ENCODE results near the gene GALNT10. TPM values are rescaled to one million over a fixed set of nuclear protein-coding genes. Genes with fewer than 3 reads are reported as not detected.

Gene GALNT10
- polyA plus RNA-seq, 1 of the 3 experiments (the other 2 are of a cell fraction), result 56.3 TPM

- no peak for TF ChIP-seq USF1 (IDR thresholded peaks at IDR 0.05; ENCODE audit: borderline replicate concordance, low read depth)
- TF ChIP-seq EZH2phosphoT487 (IDR thresholded peaks at IDR 0.05; ENCODE audit: borderline replicate concordance, low read depth), result no peak
These were observed 10.7 kb downstream of the GALNT10 start (continued) for GRCh38 chr5:154201108-154201769.

GRCh38 chr5:154202379-154203260 lies 12.1 kb downstream of the GALNT10 start:
- Histone ChIP-seq H3F3A (replicated peaks; ENCODE audit: insufficient read depth) (peaks cover 6% of the 10 kb centered on the region), H3K36me3 (replicated peaks in 1 of 2; ENCODE audit: control insufficient read depth in 1 of 2, insufficient read depth in 2 of 2, low read length in 1 of 2) (peaks cover 16 to 19% of the 10 kb centered on the region in 2 experiments), H3K27ac (ENCODE audit: low read depth in 2 of 2, low read length in 1 of 2) (no peak overlapping the region), H2AFZ (ENCODE audit: low read depth) (no peak overlapping the region), H3K4me1 (ENCODE audit: control insufficient read depth in 1 of 2, insufficient read depth in 2 of 2, low read depth in 1 of 2, low read length in 1 of 2) (peaks cover 3 to 19% of the 10 kb centered on the region in 2 experiments; a peak in 3 of 4 replicates), H4K20me1 (ENCODE audit: insufficient read depth) (0 out of 2 replicates have a peak, but pooled peaks cover 16% of the 10 kb centered on the region), H3K4me2 (no peak overlapping the region), H3K79me2 (ENCODE audit: insufficient read depth) (peaks cover 100% of the 10 kb centered on the region), H3K4me3 (ENCODE audit: low read depth in 2 of 2, low read length in 1 of 2) (no peak overlapping the region), H3K9me2 (no peaks in the 10 kb centered on the region), H3K27me3 (ENCODE audit: insufficient read depth) (no peaks in the 10 kb centered on the region), H3K9me3 (no peaks in the 10 kb centered on the region), H3K9ac (no peak overlapping the region)
- ChIA-PET CTCF (interaction anchor here (0.8 to 1.3 kb wide), 2 partner anchors 12 to 131 kb away, joined by 3 read pairs; partner anchors contain the start of gene GALNT10), POLR2A (no interaction called here)
- no peak for DNase-seq
- 88% methylated on average over 10 of the region's 11 CpGs for WGBS (ENCODE audit: low lambda C conversion rate)
- no peak for TF ChIP-seq YY1 (IDR thresholded peaks at IDR 0.05; ENCODE audit: low read depth)
- no peak for TF ChIP-seq RAD21 (IDR thresholded peaks at IDR 0.05; ENCODE audit: low read length)
- TF ChIP-seq IRF3 (IDR thresholded peaks at IDR 0.05; ENCODE audit: low read depth, low read length), result no peak
- TF ChIP-seq REST (IDR thresholded peaks at IDR 0.05; ENCODE audit: low read depth, low read length), result no peak
- TF ChIP-seq SIN3A (IDR thresholded peaks at IDR 0.05; ENCODE audit: borderline replicate concordance, low read depth, low read length), result no peak
- no peak for TF ChIP-seq ZBTB33 (IDR thresholded peaks at IDR 0.05; ENCODE audit: borderline replicate concordance, low read depth)
- TF ChIP-seq RXRA (IDR thresholded peaks at IDR 0.05; ENCODE audit: borderline replicate concordance, low read depth), result no peak
- TF ChIP-seq NFIC (IDR thresholded peaks at IDR 0.05; ENCODE audit: borderline replicate concordance), result no peak
- no peak for TF ChIP-seq MAX (IDR thresholded peaks at IDR 0.05; ENCODE audit: low read depth)
- no peak for TF ChIP-seq FOSL2 (IDR thresholded peaks at IDR 0.05; ENCODE audit: borderline replicate concordance, low read depth)
- TF ChIP-seq TCF12 (IDR thresholded peaks at IDR 0.05), result no peak
- no peak for TF ChIP-seq RFX5 (IDR thresholded peaks at IDR 0.05; ENCODE audit: low read length)
